IMR-90 (cell line): ENCODE data around the gene ORMDL3.

Source experiments
- CTCF ChIP-seq: conservative IDR thresholded peaks from 2 replicates; pipeline ENCODE4 v1.5.1; 2012; ENCODE audit warnings: mild to moderate bottlenecking, low read depth, low read length, improper control_type of control experiment
- FOS ChIP-seq: fragments of 150-350 bp; IDR thresholded peaks from 2 replicates; pipeline ENCODE4 v1.6.1; 2016; ENCODE audit warnings: low read depth, low read length
- MAFK ChIP-seq: IDR thresholded peaks from 2 replicates; pipeline ENCODE4 v1.6.1; 2012; ENCODE audit warnings: low read depth, low read length, improper control_type of control experiment
- MAZ ChIP-seq: IDR thresholded peaks from 2 replicates; pipeline ENCODE4 v1.6.1; 2012; ENCODE audit warnings: low read depth, mild to moderate bottlenecking, low read length, improper control_type of control experiment, moderate library complexity, borderline replicate concordance
- POLR2A ChIP-seq: IDR thresholded peaks from 2 replicates; pipeline ENCODE4 v1.6.1; 2012; ENCODE audit warnings: mild to moderate bottlenecking, low read depth, low read length
- RAD21 ChIP-seq: IDR thresholded peaks from 2 replicates; pipeline ENCODE4 v1.6.1; 2012; ENCODE audit warnings: low read length, improper control_type of control experiment
- RCOR1 ChIP-seq: IDR thresholded peaks from 2 replicates; pipeline ENCODE4 v1.6.1; 2012; ENCODE audit warnings: mild to moderate bottlenecking, low read length, improper control_type of control experiment; ENCODE audit not compliant: insufficient replicate concordance
- USF2 ChIP-seq: fragments of 150-350 bp; IDR thresholded peaks from 2 replicates; pipeline ENCODE4 v1.6.1; 2017; ENCODE audit warnings: mild to moderate bottlenecking, antibody characterized with exemption, low read length, low read depth

GRCh38 chr17:39969375-39969774 lies 42.0 kb upstream of the ORMDL3 start:
- no peak for TF ChIP-seq CTCF
- TF ChIP-seq RAD21, result no peak
- no peak for TF ChIP-seq USF2
- no peak for TF ChIP-seq POLR2A
- TF ChIP-seq MAFK, result no peak
- no peak for TF ChIP-seq RCOR1
- no peak for TF ChIP-seq FOS
- TF ChIP-seq MAZ, result no peak
